Fibroblast of mammary gland (primary cell): ENCODE data around the gene TBX19.

Source experiments
- DNase-seq: peaks from one replicate; pipeline ENCODE4 v3.0.0-alpha.2; 2010; ENCODE audit warnings: low read depth
- H3K4me3 ChIP-seq: 2 replicates; pipeline ENCODE4 v1.5.1; 2011; ENCODE audit warnings: low read depth, mild to moderate bottlenecking, low read length, moderate library complexity; ENCODE audit not compliant: control insufficient read depth
- TF ChIP-seq, protein P1 (sequence below): conservative IDR thresholded peaks from 2 replicates; pipeline ENCODE4 v1.5.1; 2011; ENCODE audit warnings: low read depth, low read length, inconsistent platforms; ENCODE audit not compliant: control insufficient read depth, insufficient read depth

Gene TBX19

DNA sequence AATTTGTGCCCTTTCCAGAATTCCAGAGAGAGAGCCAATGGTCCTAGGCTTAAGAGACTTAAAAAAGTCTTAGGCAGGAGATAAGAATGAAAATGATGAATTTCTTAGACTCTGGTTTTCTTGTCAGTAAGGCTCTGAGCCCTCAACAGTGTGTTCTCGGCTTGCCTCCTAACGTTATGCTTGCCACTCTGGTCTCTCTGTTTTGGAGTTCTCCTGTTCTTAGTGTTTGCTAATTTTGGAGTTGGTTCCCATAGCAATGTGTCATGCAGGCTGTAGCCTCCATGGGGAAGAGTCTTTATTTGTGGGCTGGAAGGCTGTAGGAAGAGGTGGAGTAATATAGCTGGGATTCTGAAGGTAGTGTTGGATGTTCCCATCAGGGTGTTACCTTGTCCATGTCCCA is 19.9 kb downstream of the TBX19 start:
- DNase-seq, result no peak
- H3K4me3 ChIP-seq, result no peak overlapping the region
- TF ChIP-seq, protein P1, sequence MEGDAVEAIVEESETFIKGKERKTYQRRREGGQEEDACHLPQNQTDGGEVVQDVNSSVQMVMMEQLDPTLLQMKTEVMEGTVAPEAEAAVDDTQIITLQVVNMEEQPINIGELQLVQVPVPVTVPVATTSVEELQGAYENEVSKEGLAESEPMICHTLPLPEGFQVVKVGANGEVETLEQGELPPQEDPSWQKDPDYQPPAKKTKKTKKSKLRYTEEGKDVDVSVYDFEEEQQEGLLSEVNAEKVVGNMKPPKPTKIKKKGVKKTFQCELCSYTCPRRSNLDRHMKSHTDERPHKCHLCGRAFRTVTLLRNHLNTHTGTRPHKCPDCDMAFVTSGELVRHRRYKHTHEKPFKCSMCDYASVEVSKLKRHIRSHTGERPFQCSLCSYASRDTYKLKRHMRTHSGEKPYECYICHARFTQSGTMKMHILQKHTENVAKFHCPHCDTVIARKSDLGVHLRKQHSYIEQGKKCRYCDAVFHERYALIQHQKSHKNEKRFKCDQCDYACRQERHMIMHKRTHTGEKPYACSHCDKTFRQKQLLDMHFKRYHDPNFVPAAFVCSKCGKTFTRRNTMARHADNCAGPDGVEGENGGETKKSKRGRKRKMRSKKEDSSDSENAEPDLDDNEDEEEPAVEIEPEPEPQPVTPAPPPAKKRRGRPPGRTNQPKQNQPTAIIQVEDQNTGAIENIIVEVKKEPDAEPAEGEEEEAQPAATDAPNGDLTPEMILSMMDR, result no peak

DNA sequence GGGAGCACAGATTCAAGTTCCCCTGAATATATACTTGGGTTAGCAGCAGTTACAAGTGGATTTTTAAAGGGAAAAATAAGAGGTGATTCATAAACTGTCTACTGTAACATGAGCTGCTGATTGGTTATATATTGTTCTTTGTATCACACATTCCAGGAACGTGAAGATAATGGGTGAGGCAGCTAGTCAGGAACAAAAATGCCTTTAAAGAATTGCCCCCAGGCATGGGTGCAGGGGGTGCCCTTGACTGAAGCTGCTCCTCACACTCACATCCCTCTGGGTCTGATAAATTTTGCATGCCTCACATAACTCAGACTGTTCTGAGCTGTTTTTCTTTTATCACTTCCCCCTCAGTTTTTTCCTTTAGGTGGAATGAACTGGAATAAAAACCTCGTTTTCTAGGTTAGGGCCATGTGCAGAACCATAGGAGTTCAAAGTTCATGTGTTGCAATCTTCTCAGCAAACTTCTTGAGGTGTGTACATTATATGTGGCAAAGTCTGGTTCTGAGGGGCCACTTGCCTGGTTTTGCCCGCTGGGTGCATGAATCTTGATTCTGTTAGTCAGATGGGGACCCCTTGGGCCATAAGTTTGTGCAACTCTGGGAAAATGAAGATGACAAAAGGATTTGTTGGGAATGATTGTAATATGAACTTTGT is 21.1 kb downstream of the TBX19 start:
- peak; percentile 32 for DNase-seq
- H3K4me3 ChIP-seq, result no peak overlapping the region
- TF ChIP-seq, protein P1, result no peak

DNA sequence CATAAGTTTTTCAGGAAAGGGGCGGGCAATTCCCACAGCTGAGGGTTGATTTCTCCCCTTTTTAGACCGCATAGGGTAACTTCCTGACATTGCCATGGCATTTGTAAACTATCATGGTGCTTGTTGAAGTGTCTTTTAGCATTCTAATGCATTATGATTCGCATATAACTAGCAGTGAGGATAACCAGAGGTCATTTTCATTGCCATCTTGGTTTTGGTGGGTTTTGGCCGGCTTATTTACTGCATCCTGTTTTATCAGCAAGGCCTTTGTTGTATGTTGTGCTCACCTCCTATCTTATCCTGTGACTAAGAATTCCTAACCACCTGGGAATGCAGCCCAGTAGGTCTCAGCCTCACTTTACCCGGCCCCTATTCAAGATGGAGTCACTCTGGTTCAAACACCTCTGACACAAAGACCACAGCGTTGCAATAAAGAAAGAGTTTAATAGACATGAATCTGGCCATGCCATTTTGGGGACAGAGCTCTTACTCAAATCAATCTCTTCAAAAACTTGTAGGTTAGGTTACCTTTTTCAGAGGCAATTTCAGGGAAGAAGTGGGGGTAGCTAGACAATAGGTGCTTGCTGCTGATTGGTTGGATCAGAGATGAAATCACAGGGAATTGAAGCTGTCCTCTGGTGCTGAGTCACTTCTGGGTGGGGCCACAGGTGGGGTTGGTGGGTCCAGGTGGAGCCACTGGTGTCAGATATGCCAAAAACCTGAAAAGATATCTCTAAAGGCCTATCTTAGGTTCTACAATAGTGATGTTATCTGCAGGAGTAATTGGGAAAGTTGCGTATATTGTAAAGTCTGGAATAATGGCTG is 23.3 kb downstream of the TBX19 start:
- no peak overlapping the region for H3K4me3 ChIP-seq
- TF ChIP-seq, protein P1, result no peak
- no peak for DNase-seq

DNA sequence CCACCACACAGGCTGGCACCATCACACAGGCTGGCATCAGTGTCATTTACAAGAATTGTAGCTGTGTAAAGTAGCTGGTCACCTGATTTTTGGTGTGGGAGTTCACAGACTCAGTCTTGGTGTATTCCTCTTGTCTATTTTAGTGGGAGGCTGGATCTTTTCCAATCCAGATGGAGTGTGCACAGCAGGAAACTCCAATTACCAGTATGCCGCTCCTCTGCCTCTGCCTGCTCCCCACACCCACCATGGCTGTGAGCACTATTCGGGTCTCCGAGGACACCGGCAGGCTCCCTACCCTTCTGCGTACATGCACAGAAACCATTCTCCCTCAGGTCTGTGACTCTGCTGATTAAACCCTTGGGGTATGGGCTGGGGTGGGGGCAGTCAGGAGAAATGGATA is 24.2 kb downstream of the TBX19 start:
- no peak for DNase-seq
- H3K4me3 ChIP-seq, result no peak overlapping the region
- TF ChIP-seq, protein P1, result no peak

DNA sequence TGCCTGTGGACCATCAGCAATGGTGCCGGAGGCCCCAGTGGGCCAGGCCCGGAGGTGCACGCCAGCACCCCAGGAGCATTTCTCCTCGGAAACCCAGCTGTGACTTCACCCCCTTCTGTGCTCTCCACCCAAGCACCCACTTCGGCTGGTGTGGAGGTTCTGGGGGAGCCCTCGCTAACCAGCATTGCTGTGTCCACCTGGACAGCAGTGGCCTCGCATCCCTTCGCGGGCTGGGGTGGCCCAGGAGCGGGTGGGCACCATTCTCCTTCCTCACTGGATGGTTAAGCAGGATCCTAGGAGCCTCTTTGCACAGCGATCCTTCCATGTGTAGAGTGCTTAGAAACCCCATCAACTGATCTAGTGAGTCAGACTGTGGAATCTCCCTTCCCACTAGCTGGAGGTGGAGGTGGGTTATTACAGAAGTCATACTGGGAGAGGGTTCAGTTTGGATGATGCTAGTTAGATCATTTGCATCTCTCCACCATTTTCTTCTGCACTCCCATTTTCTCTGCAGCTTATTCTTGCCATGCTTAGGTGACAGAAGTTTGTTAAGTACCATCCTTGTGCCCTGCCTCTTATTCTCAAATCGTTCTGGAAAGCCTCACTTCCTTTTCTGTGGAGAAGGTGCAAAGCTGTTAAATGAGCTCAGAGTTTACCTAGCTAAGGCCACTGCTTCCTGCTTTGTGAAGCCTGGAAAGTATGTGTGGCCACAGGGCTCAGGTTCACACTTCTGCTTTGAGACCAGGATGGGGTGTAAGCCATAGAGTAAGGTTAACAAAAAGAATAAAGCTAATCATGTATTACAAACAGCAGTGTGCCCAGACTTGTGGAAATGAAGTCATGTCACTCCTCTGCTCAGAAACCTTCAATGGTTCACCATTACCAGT is 32.3 kb downstream of the TBX19 start:
- H3K4me3 ChIP-seq, result no peak overlapping the region
- TF ChIP-seq, protein P1, result no peak
- no peak for DNase-seq

DNA sequence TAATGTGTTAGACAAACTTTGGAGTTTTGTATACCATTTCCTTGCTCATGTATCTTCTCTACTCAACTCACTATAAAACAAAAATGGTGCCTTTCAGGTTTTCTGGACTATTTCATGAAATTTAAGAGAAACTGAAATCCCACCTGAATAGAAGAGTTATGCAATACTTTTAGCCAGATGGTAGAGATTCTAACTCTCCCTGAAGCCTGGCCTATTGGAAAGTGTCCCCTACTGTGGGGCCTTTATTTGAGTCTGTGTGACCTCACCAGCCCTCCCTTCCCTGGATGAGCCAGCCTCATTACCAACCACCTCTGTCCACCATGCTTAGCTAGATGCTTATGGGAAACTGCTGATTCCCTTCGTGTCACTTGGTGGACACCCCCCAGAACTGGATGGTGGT is 35.5 kb downstream of the TBX19 start:
- TF ChIP-seq, protein P1, result no peak
- H3K4me3 ChIP-seq, result no peak overlapping the region
- no peak for DNase-seq
